Neuronal stem cell (in vitro differentiated cells): ENCODE data around the gene POMGNT1.
A peak's percentile ranks its signal among the peaks of the same experiment; 100 is the strongest.

ENCODE experiments used
- DNase-seq: peaks from one replicate; pipeline ENCODE4 v3.0.0-alpha.2; 2013; ENCODE audit warnings: low spot score
- H2AFZ ChIP-seq: one replicate; pipeline ENCODE4 v1.6.1; 2013; ENCODE audit warnings: mild to moderate bottlenecking, low read length, inconsistent platforms
- H2AK5ac ChIP-seq: 2 replicates; pipeline ENCODE4 v1.6.1; 2013; ENCODE audit warnings: low read depth, mild to moderate bottlenecking, inconsistent platforms, low read length, moderate library complexity, mixed read lengths
- H2BK120ac ChIP-seq: 2 replicates; pipeline ENCODE4 v1.6.1; 2013; ENCODE audit warnings: low read depth, mild to moderate bottlenecking, inconsistent platforms, low read length, moderate library complexity, mixed read lengths
- H2BK12ac ChIP-seq: one replicate; pipeline ENCODE4 v1.6.1; 2013; ENCODE audit warnings: low read length, inconsistent platforms
- H2BK15ac ChIP-seq: 2 replicates; pipeline ENCODE4 v1.6.1; 2013; ENCODE audit warnings: mild to moderate bottlenecking, low read length, inconsistent platforms, mixed read lengths
- H2BK5ac ChIP-seq: one replicate; pipeline ENCODE4 v1.6.1; 2013; ENCODE audit warnings: inconsistent platforms, mild to moderate bottlenecking, low read length, moderate library complexity
- H3K14ac ChIP-seq: one replicate; pipeline ENCODE4 v1.6.1; 2013; ENCODE audit warnings: low read length, inconsistent platforms
- H3K18ac ChIP-seq: 2 replicates; pipeline ENCODE4 v1.6.1; 2013; ENCODE audit warnings: low read length, inconsistent platforms
- H3K23ac ChIP-seq: 2 replicates; pipeline ENCODE4 v1.6.1; 2013; ENCODE audit warnings: low read depth, mild to moderate bottlenecking, mixed read lengths, low read length, inconsistent platforms; ENCODE audit not compliant: poor library complexity
- H3K27ac ChIP-seq: replicated peaks from 3 replicates; pipeline ENCODE4 v1.5.1; 2013; ENCODE audit warnings: low read length, inconsistent platforms
- H3K27me3 ChIP-seq, 3 experiments: 2 replicates each; pipeline ENCODE4 v1.6.1; 2013; ENCODE audit warnings: low read length in 3 of 3, mild to moderate bottlenecking in 2 of 3, inconsistent platforms in 1 of 3, low read depth in 1 of 3, mixed read lengths in 1 of 3, moderate library complexity in 1 of 3; ENCODE audit not compliant: control insufficient read depth in 3 of 3, insufficient read depth in 3 of 3
- H3K36me3 ChIP-seq, 2 donors: replicated peaks in 1 of 2; 2 replicates each; pipeline ENCODE4 v1.6.1; 2013; ENCODE audit warnings: low read length in 2 of 2; ENCODE audit not compliant: control insufficient read depth in 2 of 2, insufficient read depth in 2 of 2
- H3K4ac ChIP-seq: 2 replicates; pipeline ENCODE4 v1.6.1; 2013; ENCODE audit warnings: inconsistent platforms, mild to moderate bottlenecking, low read length, moderate library complexity
- H3K4me1 ChIP-seq, 2 donors: 1 replicate in 1 of 2; 2 replicates in 1 of 2; pipeline ENCODE4 v1.6.1; 2013; ENCODE audit warnings: low read length in 2 of 2, low read depth in 1 of 2; ENCODE audit not compliant: control insufficient read depth in 2 of 2, insufficient read depth in 1 of 2
- H3K4me2 ChIP-seq: one replicate; pipeline ENCODE4 v1.6.1; 2013; ENCODE audit warnings: mild to moderate bottlenecking, low read length, inconsistent platforms; ENCODE audit not compliant: insufficient read depth, poor library complexity, severe bottlenecking
- H3K4me3 ChIP-seq, 2 donors: 2 replicates each; pipeline ENCODE4 v1.5.1; 2013; ENCODE audit warnings: low read length in 2 of 2, mild to moderate bottlenecking in 2 of 2, inconsistent platforms in 1 of 2, moderate library complexity in 1 of 2
- H3K79me1 ChIP-seq: one replicate; pipeline ENCODE4 v1.6.1; 2013; ENCODE audit warnings: low read depth, mild to moderate bottlenecking, inconsistent platforms, low read length, moderate library complexity
- H3K9ac ChIP-seq: one replicate; pipeline ENCODE4 v1.6.1; 2013; ENCODE audit warnings: mild to moderate bottlenecking, low read depth, low read length, inconsistent platforms; ENCODE audit not compliant: poor library complexity
- H3K9me3 ChIP-seq, 2 donors: replicated peaks in 1 of 2; 2 replicates each; pipeline versions ENCODE3 to v1.6.1; 2013; ENCODE audit warnings: low read length in 2 of 2, mild to moderate bottlenecking in 2 of 2, inconsistent platforms in 1 of 2, low read depth in 1 of 2, mixed read lengths in 1 of 2, moderate library complexity in 1 of 2; ENCODE audit not compliant: control insufficient read depth in 2 of 2, insufficient read depth in 1 of 2
- H4K8ac ChIP-seq: one replicate; pipeline ENCODE4 v1.6.1; 2013; ENCODE audit warnings: low read depth, mild to moderate bottlenecking, inconsistent platforms, low read length, moderate library complexity
- H4K91ac ChIP-seq: one replicate; pipeline ENCODE4 v1.6.1; 2013; ENCODE audit warnings: low read length, low read depth, mild to moderate bottlenecking, inconsistent platforms; ENCODE audit not compliant: poor library complexity
- WGBS, 2 donors: extraction: QIAGEN DNeasy Blood & Tissue Kit; methylation state at CpG; one replicate each; pipeline ENCODE4 v1.1.7; 2013; ENCODE audit warnings: missing lambda C conversion rate in 2 of 2, mixed read lengths in 1 of 2; ENCODE audit not compliant: insufficient read length in 2 of 2, insufficient replicate concordance in 1 of 2; ENCODE audit errors: extremely low coverage in 2 of 2; 5-methylcytosine and 5-hydroxymethylcytosine counted together

Gene POMGNT1

GRCh38 chr1:46205141-46205540 lies 6.9 kb upstream of the POMGNT1 start:
- Histone ChIP-seq H4K8ac (no peak overlapping the region), H2AK5ac (no peak overlapping the region), H3K9ac (no peak overlapping the region), H3K79me1 (peaks cover 2% of the 10 kb centered on the region), H3K18ac (no peak overlapping the region), H3K36me3 (no peaks in the 10 kb centered on the region), H3K27ac (no peak overlapping the region), H4K91ac (no peak overlapping the region), H3K23ac (no peak overlapping the region), H2BK5ac (no peak overlapping the region), H3K14ac (no peak overlapping the region), H3K9me3 (no peaks in the 10 kb centered on the region), H2BK15ac (no peak overlapping the region), H2BK12ac (no peak overlapping the region), H3K4me3 (no peak overlapping the region), H3K27me3 (no peaks in the 10 kb centered on the region), H3K4me1 (peaks cover 5 to 21% of the 10 kb centered on the region in 2 donors), H3K4ac (no peak overlapping the region), H2AFZ (no peak overlapping the region), H2BK120ac (no peak overlapping the region), H3K4me2 (no peak overlapping the region)
- no peak for DNase-seq
- WGBS, 2 donors = no CpG with 5 or more reads among the region's 3 CpGs

GRCh38 chr1:46204406-46204742 lies 6.1 kb upstream of the POMGNT1 start:
- no peak overlapping the region for H3K14ac ChIP-seq
- H3K23ac ChIP-seq = no peak overlapping the region
- H3K36me3 ChIP-seq = no peaks in the 10 kb centered on the region
- WGBS, 2 donors = no CpG with 5 or more reads among the region's 5 CpGs
- H3K27ac ChIP-seq = no peak overlapping the region
- H2BK5ac ChIP-seq = no peak overlapping the region
- no peak overlapping the region for H2BK12ac ChIP-seq
- H4K8ac ChIP-seq = no peak overlapping the region
- peak overlapping the region in 1 of 2 donors; percentile 74 for H3K4me3 ChIP-seq
- H3K79me1 ChIP-seq = no peaks in the 10 kb centered on the region
- no peak overlapping the region for H3K4ac ChIP-seq
- no peak overlapping the region for H4K91ac ChIP-seq
- no peak overlapping the region for H2BK120ac ChIP-seq
- H3K27me3 ChIP-seq = no peaks in the 10 kb centered on the region
- no peak overlapping the region for H3K18ac ChIP-seq
- no peak overlapping the region for H2BK15ac ChIP-seq
- no peak overlapping the region for H3K9ac ChIP-seq
- H3K9me3 ChIP-seq = no peaks in the 10 kb centered on the region
- H3K4me2 ChIP-seq = no peak overlapping the region
- DNase-seq = no peak
- H3K4me1 ChIP-seq = peaks cover 5 to 21% of the 10 kb centered on the region in 2 donors
- H2AK5ac ChIP-seq = no peak overlapping the region
- peak overlapping the region; percentile 97 for H2AFZ ChIP-seq

GRCh38 chr1:46203738-46204405 lies 5.6 kb upstream of the POMGNT1 start:
- WGBS, 2 donors = no CpG with 5 or more reads among the region's 14 CpGs
- H3K18ac ChIP-seq = peak overlapping the region; percentile 98

GRCh38 chr1:46199233-46199749 lies 1.1 kb upstream of the POMGNT1 start:
- Histone ChIP-seq H3K9me3 (no peaks in the 10 kb centered on the region), H2AK5ac (no peak overlapping the region), H2BK5ac (no peak overlapping the region), H3K23ac (no peak overlapping the region), H3K4ac (no peak overlapping the region), H3K27ac (no peak overlapping the region), H3K4me2 (no peak overlapping the region), H3K27me3 (no peaks in the 10 kb centered on the region), H2AFZ (no peak overlapping the region), H3K14ac (no peak overlapping the region), H3K79me1 (peaks cover 7% of the 10 kb centered on the region), H3K4me3 (no peak overlapping the region), H3K4me1 (peaks cover 9 to 17% of the 10 kb centered on the region in 2 donors), H4K91ac (no peak overlapping the region), H2BK15ac (no peak overlapping the region), H3K18ac (no peak overlapping the region), H3K9ac (no peak overlapping the region), H2BK120ac (no peak overlapping the region), H3K36me3 (peaks cover 10 to 29% of the 10 kb centered on the region in 2 donors), H2BK12ac (no peak overlapping the region), H4K8ac (no peak overlapping the region)
- WGBS, 2 donors = no CpG with 5 or more reads among the region's 3 CpGs
- DNase-seq = no peak

More at GRCh38 chr1:46203738-46204405, 5.6 kb upstream of the POMGNT1 start:
- H3K9me3 ChIP-seq = no peaks in the 10 kb centered on the region
- H4K91ac ChIP-seq = no peak overlapping the region
- peak overlapping the region; percentile 97 for H2AFZ ChIP-seq
- no peak overlapping the region for H3K4ac ChIP-seq
- H3K79me1 ChIP-seq = no peaks in the 10 kb centered on the region
- no peak overlapping the region for H2BK12ac ChIP-seq
- H3K14ac ChIP-seq = peak overlapping the region; percentile 47
- no peak for DNase-seq
- H3K36me3 ChIP-seq = no peaks in the 10 kb centered on the region
- H2BK15ac ChIP-seq = no peak overlapping the region
- no peak overlapping the region for H4K8ac ChIP-seq
- peaks cover 5 to 21% of the 10 kb centered on the region in 2 donors for H3K4me1 ChIP-seq
- peak overlapping the region; percentile 89 for H3K4me2 ChIP-seq
- H2BK5ac ChIP-seq = no peak overlapping the region
- H3K27ac ChIP-seq = no peak overlapping the region
- H3K23ac ChIP-seq = peak overlapping the region; percentile 92
- H2BK120ac ChIP-seq = no peak overlapping the region
- H3K27me3 ChIP-seq = no peaks in the 10 kb centered on the region
- H2AK5ac ChIP-seq = no peak overlapping the region
- peak overlapping the region; percentile 74 to 91 for H3K4me3 ChIP-seq
- H3K9ac ChIP-seq = peak overlapping the region; percentile 84
